ENCODE results near the gene RFFL. TPM values are rescaled to one million over a fixed set of nuclear protein-coding genes. Genes with fewer than 3 reads are reported as not detected.

The RFFL gene
- total RNA-seq, 1 donor from 2014 or later, result 2.1 TPM

DNA sequence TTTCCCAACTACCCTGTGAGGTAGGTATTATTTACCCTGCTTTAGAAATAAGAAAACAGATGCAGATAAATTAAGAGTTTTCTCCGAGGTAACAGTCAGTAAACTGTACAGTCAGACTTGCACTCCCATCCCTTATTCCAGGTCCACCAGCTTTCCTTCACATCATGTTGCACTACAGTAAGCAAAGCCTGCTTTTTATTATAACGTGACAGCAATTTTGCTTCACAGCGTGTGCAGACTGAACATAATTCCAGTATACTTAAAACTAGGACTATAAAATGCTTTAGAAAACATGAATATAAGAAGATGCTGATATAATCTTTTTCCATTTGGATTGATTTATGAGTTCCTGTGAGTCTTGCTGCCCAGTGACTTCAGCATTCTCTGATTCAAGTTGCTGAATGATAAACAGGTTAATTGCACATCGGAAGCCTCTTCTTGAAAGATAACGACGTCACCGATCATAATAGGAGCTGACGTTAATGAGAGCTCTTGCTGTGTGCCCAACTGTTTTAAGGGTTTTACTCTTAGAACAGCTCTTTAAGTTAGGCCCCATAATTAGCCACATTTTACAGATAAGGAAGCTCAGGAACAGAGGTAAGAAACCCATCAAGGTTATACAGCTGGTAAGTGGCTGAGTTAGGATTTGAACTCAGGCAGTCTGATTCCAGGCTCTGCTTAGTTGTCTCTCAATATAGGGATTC is 81.8 kb downstream of the RFFL start:
- Histone ChIP-seq H3K27me3 (ENCODE audit: control insufficient read depth in 3 of 3, insufficient read depth in 3 of 3, low read length in 3 of 3) (no peaks in the 10 kb centered on the region), H3K27ac (ENCODE audit: low read depth, low read length) (peak overlapping the region; percentile 96), H3K4me1 (ENCODE audit: control insufficient read depth in 3 of 3, insufficient read depth in 3 of 3, low read length in 3 of 3) (peaks cover 13 to 27% (median 19%) of the 10 kb centered on the region in 3 donors), H3K36me3 (ENCODE audit: control insufficient read depth in 3 of 3, insufficient read depth in 3 of 3, low read length in 3 of 3) (peaks cover 2 to 13% (median 10%) of the 10 kb centered on the region in 3 donors), H3K9me3 (ENCODE audit: control insufficient read depth in 3 of 3, low read length in 3 of 3) (no peaks in the 10 kb centered on the region), H3K4me3 (ENCODE audit: low read length in 3 of 3) (peak overlapping the region; percentile 68 to 81 (median 79)), H3K9ac (ENCODE audit: low read depth in 1 of 3, low read length in 3 of 3) (peak overlapping the region; percentile 69 to 91 (median 86))

DNA sequence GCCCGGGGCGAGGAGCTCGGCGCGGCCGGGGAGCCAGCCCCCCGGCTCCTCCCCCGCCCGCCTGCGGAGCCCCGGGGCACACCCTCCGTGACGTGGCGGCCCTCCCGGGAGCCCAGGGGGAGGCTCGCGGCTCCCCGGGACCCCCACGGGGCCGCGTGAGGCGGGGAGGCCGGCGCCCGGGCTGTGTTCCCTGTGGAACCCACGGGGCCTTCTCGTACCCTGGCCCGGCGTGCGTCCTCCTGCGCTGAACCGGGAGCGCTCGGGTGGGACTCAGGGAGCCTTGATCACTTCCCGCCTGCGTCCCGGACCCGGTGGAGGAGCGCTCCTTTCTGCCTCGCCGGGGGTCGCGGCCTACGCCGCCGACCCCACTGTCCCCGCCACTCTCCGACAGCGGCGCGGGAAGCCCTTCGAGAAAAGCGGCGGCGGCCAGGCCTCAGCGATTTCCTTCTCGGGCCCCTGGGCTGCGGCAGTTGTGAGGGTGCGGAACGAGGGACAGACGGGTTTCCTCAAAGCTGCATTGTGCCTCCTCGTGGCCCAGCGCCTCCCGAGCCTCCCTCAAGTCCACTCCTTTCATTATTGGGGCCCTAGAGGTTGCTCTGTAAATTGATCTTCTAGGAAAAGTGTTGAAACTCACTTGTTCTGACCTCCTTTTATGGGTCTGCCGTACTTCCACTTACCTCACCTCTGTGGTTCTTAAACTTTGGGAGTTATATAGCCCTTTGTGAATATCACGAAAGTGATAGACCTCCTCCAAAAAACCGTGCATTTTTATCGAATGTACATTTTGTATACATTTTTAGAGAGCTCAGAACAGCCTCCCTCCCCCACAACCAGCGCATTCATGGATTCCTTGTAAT is 82.6 kb downstream of the RFFL start:
- Histone ChIP-seq H3K9me3 (ENCODE audit: control insufficient read depth in 3 of 3, low read length in 3 of 3) (no peaks in the 10 kb centered on the region), H3K27me3 (ENCODE audit: control insufficient read depth in 3 of 3, insufficient read depth in 3 of 3, low read length in 3 of 3) (no peaks in the 10 kb centered on the region), H3K9ac (ENCODE audit: low read depth in 1 of 3, low read length in 3 of 3) (peak overlapping the region; percentile 69 to 91 (median 86)), H3K4me3 (ENCODE audit: low read length in 3 of 3) (peak overlapping the region; percentile 68 to 81 (median 79)), H3K27ac (ENCODE audit: low read depth, low read length) (peak overlapping the region; percentile 96), H3K4me1 (ENCODE audit: control insufficient read depth in 3 of 3, insufficient read depth in 3 of 3, low read length in 3 of 3) (peaks cover 13 to 27% (median 19%) of the 10 kb centered on the region in 3 donors), H3K36me3 (ENCODE audit: control insufficient read depth in 3 of 3, insufficient read depth in 3 of 3, low read length in 3 of 3) (peaks cover 2 to 7% (median 7%) of the 10 kb centered on the region in 3 donors)

DNA sequence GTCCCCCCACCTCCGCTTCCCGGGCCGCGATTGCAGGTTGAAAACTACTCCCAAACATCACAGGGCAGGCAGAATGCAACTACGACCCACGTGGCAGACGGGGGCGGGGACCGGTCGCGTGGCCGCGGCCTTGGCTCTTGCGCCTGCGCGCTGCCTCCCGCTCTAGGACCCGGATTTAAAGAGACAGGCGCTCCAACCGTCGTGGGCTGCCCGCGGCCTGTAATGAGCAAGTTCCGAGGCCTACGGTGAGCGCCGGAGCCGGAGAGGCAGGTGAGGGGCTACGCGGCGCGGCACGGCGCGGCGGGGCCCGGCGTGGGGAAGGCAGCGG is 83.2 kb downstream of the RFFL start, which contains the start of gene LIG3:
TSS of gene LIG3 (plus strand) at position 160 of the 328 bp plus-strand sequence. CDS start 2,494 bp downstream, outside the sequence.
- peaks cover 2 to 7% (median 2%) of the 10 kb centered on the region in 3 donors for H3K36me3 ChIP-seq (ENCODE audit: control insufficient read depth in 3 of 3, insufficient read depth in 3 of 3, low read length in 3 of 3)
- H3K9me3 ChIP-seq (ENCODE audit: control insufficient read depth in 3 of 3, low read length in 3 of 3), result no peaks in the 10 kb centered on the region
- H3K4me3 ChIP-seq (ENCODE audit: low read length in 3 of 3), result peak within 1 kb of the TSS; percentile 68 to 81 (median 79)
- peak within 1 kb of the TSS; percentile 69 to 91 (median 86) for H3K9ac ChIP-seq (ENCODE audit: low read depth in 1 of 3, low read length in 3 of 3)
- peak within 1 kb of the TSS; percentile 96 for H3K27ac ChIP-seq (ENCODE audit: low read depth, low read length)
- H3K4me1 ChIP-seq (ENCODE audit: control insufficient read depth in 3 of 3, insufficient read depth in 3 of 3, low read length in 3 of 3), result peaks cover 13 to 27% (median 19%) of the 10 kb centered on the region in 3 donors
- H3K27me3 ChIP-seq (ENCODE audit: control insufficient read depth in 3 of 3, insufficient read depth in 3 of 3, low read length in 3 of 3), result no peaks in the 10 kb centered on the region

DNA sequence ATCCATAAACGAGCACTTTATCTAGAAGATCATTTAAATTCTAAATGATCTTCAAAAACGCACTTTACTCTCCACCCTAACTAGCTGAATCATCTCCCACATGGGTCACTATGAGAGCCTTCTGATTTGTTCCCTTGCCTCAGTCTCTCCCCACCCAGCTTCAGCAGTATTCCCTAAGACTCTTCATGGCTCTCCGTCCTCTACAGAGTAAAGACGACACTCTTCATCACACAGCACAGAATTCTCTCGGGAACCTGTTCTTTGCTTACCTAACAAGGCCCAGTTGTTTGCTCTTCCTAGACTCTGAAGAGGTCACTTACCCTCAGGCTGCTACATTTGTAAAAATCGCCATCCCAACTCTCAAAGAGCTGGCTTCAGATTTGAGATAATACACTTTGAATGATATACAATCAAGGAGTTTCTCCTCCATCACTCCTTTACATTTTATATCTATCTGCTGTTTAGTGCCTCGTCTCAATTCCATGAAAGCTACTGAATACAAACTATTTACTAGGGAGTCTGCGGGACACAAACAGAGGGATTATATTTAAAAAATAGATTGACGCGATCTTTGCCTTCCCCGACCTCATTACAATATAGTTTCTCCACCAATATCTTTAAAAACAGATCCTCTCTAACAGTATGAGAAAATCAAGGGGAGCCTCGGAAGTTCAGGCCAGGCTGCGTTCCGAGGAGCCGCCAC is 83.7 kb downstream of the RFFL start:
- H3K27ac ChIP-seq (ENCODE audit: low read depth, low read length), result peak overlapping the region; percentile 96
- H3K4me1 ChIP-seq (ENCODE audit: control insufficient read depth in 3 of 3, insufficient read depth in 3 of 3, low read length in 3 of 3), result peaks cover 13 to 27% (median 19%) of the 10 kb centered on the region in 3 donors
- H3K4me3 ChIP-seq (ENCODE audit: low read length in 3 of 3), result peak overlapping the region; percentile 68 to 79 (median 70)

DNA sequence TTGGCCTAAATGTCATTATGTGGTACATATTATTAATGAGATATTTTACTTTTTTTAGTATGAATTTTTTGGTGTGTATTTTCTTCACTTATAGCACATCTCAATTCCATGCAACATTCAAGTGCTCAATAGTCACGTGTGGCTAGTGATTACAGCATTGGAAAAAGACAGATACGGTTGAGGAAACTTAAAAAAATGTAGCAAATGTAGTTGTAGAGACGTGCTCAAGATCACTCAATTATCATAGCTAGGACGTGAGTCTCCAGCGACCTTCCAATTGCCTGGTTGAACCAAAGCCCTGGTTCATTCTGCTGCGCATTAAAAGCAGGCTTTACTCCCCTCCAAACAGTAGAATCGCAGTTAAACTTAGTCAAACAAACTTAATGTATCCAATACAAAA is 84.4 kb downstream of the RFFL start:
- peaks cover 2 to 5% (median 2%) of the 10 kb centered on the region in 3 donors for H3K36me3 ChIP-seq (ENCODE audit: control insufficient read depth in 3 of 3, insufficient read depth in 3 of 3, low read length in 3 of 3)
- H3K4me1 ChIP-seq (ENCODE audit: control insufficient read depth in 3 of 3, insufficient read depth in 3 of 3, low read length in 3 of 3), result peaks cover 13 to 27% (median 19%) of the 10 kb centered on the region in 3 donors
- no peak overlapping the region for H3K4me3 ChIP-seq (ENCODE audit: low read length in 3 of 3)
- H3K27me3 ChIP-seq (ENCODE audit: control insufficient read depth in 3 of 3, insufficient read depth in 3 of 3, low read length in 3 of 3), result no peaks in the 10 kb centered on the region
- peak overlapping the region; percentile 96 for H3K27ac ChIP-seq (ENCODE audit: low read depth, low read length)
- no peaks in the 10 kb centered on the region for H3K9me3 ChIP-seq (ENCODE audit: control insufficient read depth in 3 of 3, low read length in 3 of 3)
- H3K9ac ChIP-seq (ENCODE audit: low read depth in 1 of 3, low read length in 3 of 3), result no peak overlapping the region

More for the DNA sequence above, 83.7 kb downstream of the RFFL start:
- Histone ChIP-seq H3K36me3 (ENCODE audit: control insufficient read depth in 3 of 3, insufficient read depth in 3 of 3, low read length in 3 of 3) (peaks cover 2 to 7% (median 2%) of the 10 kb centered on the region in 3 donors), H3K9me3 (ENCODE audit: control insufficient read depth in 3 of 3, low read length in 3 of 3) (no peaks in the 10 kb centered on the region), H3K27me3 (ENCODE audit: control insufficient read depth in 3 of 3, insufficient read depth in 3 of 3, low read length in 3 of 3) (no peaks in the 10 kb centered on the region), H3K9ac (ENCODE audit: low read depth in 1 of 3, low read length in 3 of 3) (peak overlapping the region; percentile 69 to 91 (median 86))

DNA sequence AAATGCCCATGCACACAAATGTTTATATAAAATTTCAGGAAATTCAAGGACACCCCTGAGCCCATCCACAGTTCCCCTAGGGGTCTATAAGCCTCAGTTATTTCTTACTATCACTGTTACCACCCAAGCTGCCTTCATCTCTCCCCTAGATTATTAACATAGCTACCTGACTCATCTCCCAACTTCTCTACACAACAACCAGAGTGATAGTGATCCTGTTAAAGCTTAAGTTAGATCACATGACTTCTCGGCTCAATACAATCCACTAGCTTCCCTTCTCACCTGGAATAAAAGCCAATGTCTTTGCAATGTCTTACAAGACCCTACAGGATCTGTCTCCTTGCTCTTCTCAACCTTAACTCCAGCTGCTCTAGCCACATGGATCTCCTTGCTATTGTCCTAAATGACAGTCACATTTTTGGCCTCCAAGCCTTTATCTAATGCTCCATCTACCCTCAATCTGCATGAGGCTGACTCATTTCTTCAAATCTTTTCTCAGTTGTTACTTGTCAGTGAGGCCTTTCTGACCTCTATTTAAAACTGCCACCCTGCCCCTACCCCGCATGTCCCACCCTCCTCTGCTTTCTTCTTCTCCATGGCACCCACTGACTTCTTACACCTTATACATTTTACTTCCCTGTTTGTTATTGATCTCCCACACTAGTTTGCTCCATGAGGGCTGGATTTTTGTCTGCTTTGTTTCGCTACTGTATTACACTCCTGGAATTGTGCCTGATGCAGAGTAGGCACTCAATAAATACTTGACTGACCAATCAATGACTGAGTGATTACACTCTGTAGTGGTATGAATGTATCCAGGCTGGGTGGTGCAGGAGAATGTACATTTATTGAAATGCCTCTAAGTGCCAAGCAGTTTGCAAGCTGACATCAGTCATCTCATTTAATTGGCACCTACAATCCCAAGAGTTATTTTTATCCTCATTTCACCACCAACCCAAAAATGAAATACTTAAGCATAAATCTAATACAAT is 88.4 kb downstream of the RFFL start:
- Histone ChIP-seq H3K4me3 (ENCODE audit: low read length in 3 of 3) (no peak overlapping the region), H3K27me3 (ENCODE audit: control insufficient read depth in 3 of 3, insufficient read depth in 3 of 3, low read length in 3 of 3) (no peaks in the 10 kb centered on the region), H3K9me3 (ENCODE audit: control insufficient read depth in 3 of 3, low read length in 3 of 3) (no peaks in the 10 kb centered on the region)

DNA sequence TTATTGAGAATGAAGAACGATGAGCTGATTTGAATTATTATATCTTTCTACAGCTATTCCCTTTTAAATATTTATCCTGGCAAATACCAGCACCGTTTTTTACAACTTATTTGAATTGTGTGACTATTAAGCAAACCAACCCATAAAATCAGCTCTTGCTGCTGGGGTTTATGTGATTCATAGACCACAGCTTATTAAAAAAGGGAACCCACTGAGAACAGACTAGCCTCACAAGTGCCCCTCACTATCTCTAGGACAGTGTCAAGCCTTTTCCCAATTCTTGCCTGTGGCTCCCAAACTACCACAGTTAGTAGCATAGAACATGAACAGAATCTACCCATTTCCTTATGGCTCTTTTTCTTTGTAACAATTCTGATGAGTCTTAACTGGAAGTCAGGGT is 89.3 kb downstream of the RFFL start:
- Histone ChIP-seq H3K9ac (ENCODE audit: low read depth in 1 of 3, low read length in 3 of 3) (no peak overlapping the region), H3K4me1 (ENCODE audit: control insufficient read depth in 3 of 3, insufficient read depth in 3 of 3, low read length in 3 of 3) (peaks cover 0 to under 1% (median 0%) of the 10 kb centered on the region in 3 donors), H3K27me3 (ENCODE audit: control insufficient read depth in 3 of 3, insufficient read depth in 3 of 3, low read length in 3 of 3) (no peaks in the 10 kb centered on the region), H3K27ac (ENCODE audit: low read depth, low read length) (no peak overlapping the region), H3K4me3 (ENCODE audit: low read length in 3 of 3) (no peak overlapping the region), H3K9me3 (ENCODE audit: control insufficient read depth in 3 of 3, low read length in 3 of 3) (no peaks in the 10 kb centered on the region), H3K36me3 (ENCODE audit: control insufficient read depth in 3 of 3, insufficient read depth in 3 of 3, low read length in 3 of 3) (peaks cover 0 to 3% (median 0%) of the 10 kb centered on the region in 3 donors)

More for the DNA sequence above, 88.4 kb downstream of the RFFL start:
- Histone ChIP-seq H3K27ac (ENCODE audit: low read depth, low read length) (no peak overlapping the region), H3K9ac (ENCODE audit: low read depth in 1 of 3, low read length in 3 of 3) (no peak overlapping the region), H3K4me1 (ENCODE audit: control insufficient read depth in 3 of 3, insufficient read depth in 3 of 3, low read length in 3 of 3) (peaks cover 7 to 8% (median 8%) of the 10 kb centered on the region in 3 donors), H3K36me3 (ENCODE audit: control insufficient read depth in 3 of 3, insufficient read depth in 3 of 3, low read length in 3 of 3) (no peaks in the 10 kb centered on the region)

DNA sequence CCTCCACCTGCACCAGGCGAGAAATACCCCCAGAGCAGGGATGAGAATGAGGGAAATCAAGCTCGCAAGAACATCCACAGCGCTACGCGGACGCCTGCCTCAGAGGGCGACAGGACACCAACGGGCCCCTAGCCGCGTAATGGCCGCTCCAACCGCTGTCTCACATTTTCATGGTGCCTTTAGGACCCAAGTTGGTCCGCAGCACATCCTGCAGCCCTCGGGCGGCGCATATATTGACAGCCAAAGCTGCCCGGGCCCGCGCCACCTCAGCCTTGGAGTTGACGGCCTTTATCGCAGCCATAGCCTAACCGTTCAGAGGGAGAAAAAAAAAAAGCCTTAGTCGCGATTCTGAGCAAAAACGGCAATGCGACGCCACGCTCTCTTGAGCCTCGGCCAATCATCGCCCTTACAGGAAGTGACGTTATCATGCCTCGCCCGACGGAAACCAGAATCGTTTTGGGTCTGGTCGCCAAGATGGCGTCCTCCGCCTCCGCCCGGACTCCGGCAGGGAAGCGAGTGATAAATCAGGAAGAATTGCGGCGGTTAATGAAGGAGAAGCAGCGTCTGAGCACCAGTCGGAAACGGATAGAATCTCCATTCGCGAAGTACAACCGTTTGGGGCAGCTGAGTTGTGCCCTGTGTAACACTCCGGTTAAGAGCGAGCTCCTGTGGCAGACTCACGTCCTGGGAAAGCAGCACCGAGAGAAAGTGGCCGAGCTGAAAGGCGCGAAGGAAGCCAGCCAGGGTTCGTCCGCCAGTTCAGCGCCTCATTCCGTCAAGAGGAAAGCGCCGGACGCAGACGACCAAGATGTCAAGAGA is 102.2 kb downstream of the RFFL start, which contains the start of the genes CCT6B and ZNF830:
TSS of gene CCT6B (minus strand) at position 368 of the 819 bp plus-strand sequence. CDS start at position 301, 67 bp downstream.
TSS of gene ZNF830 (plus strand) at position 448 of the 819 bp plus-strand sequence. CDS start at position 475, 27 bp downstream.
- peaks cover 11 to 19% (median 18%) of the 10 kb centered on the region in 3 donors for H3K36me3 ChIP-seq (ENCODE audit: control insufficient read depth in 3 of 3, insufficient read depth in 3 of 3, low read length in 3 of 3)
- H3K27me3 ChIP-seq (ENCODE audit: control insufficient read depth in 3 of 3, insufficient read depth in 3 of 3, low read length in 3 of 3), result no peaks in the 10 kb centered on the region
- peak within 1 kb of the TSS; percentile 92 for H3K27ac ChIP-seq (ENCODE audit: low read depth, low read length)
- peak within 1 kb of the TSS; percentile 98 to 100 (median 100) for H3K4me3 ChIP-seq (ENCODE audit: low read length in 3 of 3)
- H3K9me3 ChIP-seq (ENCODE audit: control insufficient read depth in 3 of 3, low read length in 3 of 3), result no peaks in the 10 kb centered on the region
- H3K9ac ChIP-seq (ENCODE audit: low read depth in 1 of 3, low read length in 3 of 3), result peak within 1 kb of the TSS; percentile 93 to 99 (median 97)
- peaks cover 17 to 22% (median 19%) of the 10 kb centered on the region in 3 donors for H3K4me1 ChIP-seq (ENCODE audit: control insufficient read depth in 3 of 3, insufficient read depth in 3 of 3, low read length in 3 of 3)

Data from skeletal muscle tissue (tissue), 4 donors.